Bronchial epithelial cell (primary cell): ENCODE data around the gene BANP. TPM values are rescaled to one million over a fixed set of nuclear protein-coding genes. Genes with fewer than 3 reads are reported as not detected.

Experiments used
- DNase-seq: peaks from one replicate; pipeline ENCODE4 v3.0.0-alpha.2; 2010; ENCODE audit warnings: low read depth
- FAIRE-seq: peaks from 2 replicates; lab custom pipeline; 2011; peaks lifted over from hg19 to GRCh38; lab: Jason Lieb, UNC
- H3K27me3 ChIP-seq: 2 replicates; pipeline ENCODE4 v1.5.1; 2011; ENCODE audit warnings: low read length; ENCODE audit not compliant: control insufficient read depth, insufficient read depth
- H3K36me3 ChIP-seq: 2 replicates; pipeline ENCODE4 v1.5.1; 2011; ENCODE audit warnings: low read length; ENCODE audit not compliant: control insufficient read depth, insufficient read depth
- H3K4me3 ChIP-seq: 2 replicates; pipeline ENCODE4 v1.5.1; 2011; ENCODE audit warnings: mild to moderate bottlenecking, low read depth, low read length, control low read depth
- CTCF ChIP-seq: IDR thresholded peaks from 2 replicates; pipeline ENCODE4 v1.5.1; 2011; ENCODE audit warnings: mild to moderate bottlenecking, moderate library complexity, low read length, control low read depth, inconsistent platforms; ENCODE audit not compliant: insufficient read depth, severe bottlenecking
- total RNA-seq: library from RNA; depleted of rRNA; stranded (reverse); fragments of >200 nt; gene quantifications from 2 replicates; pipeline ENCODE4 v1.2.1, GENCODE V29; 2014

The BANP gene
- total RNA-seq, 1 donor from 2014 or later, result 22.1 TPM

- TF ChIP-seq CTCF, result no peak
- no peak for DNase-seq
- FAIRE-seq, result no peak
- Histone ChIP-seq H3K27me3 (peaks cover 7% of the 10 kb centered on the region), H3K4me3 (no peak overlapping the region), H3K36me3 (no peaks in the 10 kb centered on the region)
Measured at GRCh38 chr16:87921236-87921773, 29.9 kb upstream of the BANP start.

- FAIRE-seq (no peak), DNase-seq (no peak)
- no peaks in the 10 kb centered on the region for H3K36me3 ChIP-seq
- H3K27me3 ChIP-seq, result peaks cover 11% of the 10 kb centered on the region
- TF ChIP-seq CTCF, result no peak
- H3K4me3 ChIP-seq, result no peak overlapping the region
Measured at GRCh38 chr16:87922250-87922871, 28.9 kb upstream of the BANP start.

- Histone ChIP-seq H3K36me3 (no peaks in the 10 kb centered on the region), H3K27me3 (peaks cover 11% of the 10 kb centered on the region), H3K4me3 (no peak overlapping the region)
- TF ChIP-seq CTCF, result no peak
- FAIRE-seq (peak; percentile 79), DNase-seq (peak; percentile 51)
Measured at GRCh38 chr16:87924041-87924810, 27.0 kb upstream of the BANP start.

- no peak overlapping the region for H3K4me3 ChIP-seq
- no peaks in the 10 kb centered on the region for H3K36me3 ChIP-seq
- peak; percentile 37 for DNase-seq
- peak; percentile 2 for TF ChIP-seq CTCF
- H3K27me3 ChIP-seq, result peaks cover 11% of the 10 kb centered on the region
- FAIRE-seq, result no peak
Measured at GRCh38 chr16:87924811-87925670, 26.2 kb upstream of the BANP start.

GRCh38 chr16:87926246-87927194 is 24.7 kb upstream of the BANP start:
- Histone ChIP-seq H3K4me3 (no peak overlapping the region), H3K27me3 (peaks cover 11% of the 10 kb centered on the region), H3K36me3 (no peaks in the 10 kb centered on the region)
- FAIRE-seq (no peak), DNase-seq (no peak)
- no peak for TF ChIP-seq CTCF
